Measurements from ENCODE around the gene CAMK4. TPM values are rescaled to one million over a fixed set of nuclear protein-coding genes. Genes with fewer than 3 reads are reported as not detected.

Gene CAMK4
- total and polyA plus RNA-seq, 2 of the 8 experiments (the other 6 are each of a cell fraction or from before 2014, with no cell fraction given), result 1.8 to 8.3 TPM

- Histone ChIP-seq H3K56ac (replicated peaks; ENCODE audit: insufficient read length, low read depth, low read length) (no peak overlapping the region), H2AK5ac (ENCODE audit: low read depth, low read length) (no peak overlapping the region), H3K27me3 (replicated peaks in 1 of 4; ENCODE audit: control insufficient read depth in 3 of 4, extremely low read depth in 1 of 4, insufficient read depth in 3 of 4, low read length in 3 of 4) (no peaks in the 10 kb centered on the region), H2AFZ (ENCODE audit: low read length) (no peak overlapping the region), H3K79me1 (ENCODE audit: low read depth, low read length) (no peaks in the 10 kb centered on the region), H3K4me1 (replicated peaks in 1 of 4; ENCODE audit: control insufficient read depth in 3 of 4, insufficient read depth in 4 of 4, low read length in 3 of 4) (no peaks in the 10 kb centered on the region), H4K5ac (ENCODE audit: insufficient read length, low read depth, low read length) (no peak overlapping the region), H4K20me1 (replicated peaks in 1 of 2; ENCODE audit: control insufficient read depth in 1 of 2, insufficient read depth in 2 of 2, low read length in 2 of 2) (no peaks in the 10 kb centered on the region), H2BK12ac (ENCODE audit: low read depth, low read length) (no peak overlapping the region), H3K14ac (ENCODE audit: insufficient read length) (no peak overlapping the region), H3K4me3 (ENCODE audit: extremely low read depth in 1 of 4, insufficient read depth in 2 of 4, low read depth in 3 of 4, low read length in 4 of 4) (no peak overlapping the region), H3K9ac (replicated peaks in 1 of 4; ENCODE audit: extremely low read depth in 1 of 4, low read depth in 3 of 4, low read length in 3 of 4) (no peak overlapping the region), H2BK15ac (ENCODE audit: low read length) (no peak overlapping the region), H3K27ac (ENCODE audit: low read depth, low read length) (no peak overlapping the region), H4K91ac (replicated peaks; ENCODE audit: insufficient read length, low read length) (no peak overlapping the region), H3K36me3 (ENCODE audit: control insufficient read depth in 2 of 4, insufficient read depth in 4 of 4, low read length in 3 of 4) (no peaks in the 10 kb centered on the region), H3K79me2 (ENCODE audit: control insufficient read depth in 1 of 2, insufficient read depth in 2 of 2, low read length in 2 of 2) (no peaks in the 10 kb centered on the region), H3K18ac (ENCODE audit: extremely low read depth, low read length) (no peak overlapping the region), H3K4ac (replicated peaks; ENCODE audit: insufficient read length, low read depth, low read length) (no peak overlapping the region), H3K9me3 (ENCODE audit: insufficient read depth in 2 of 2, low read depth in 1 of 2, low read length in 1 of 2) (no peaks in the 10 kb centered on the region), H3K23me2 (ENCODE audit: low read depth, low read length) (no peaks in the 10 kb centered on the region; the same call in 1 of the 2 replicates), H2BK5ac (ENCODE audit: low read depth, low read length) (no peak overlapping the region), H4K8ac (ENCODE audit: extremely low read depth, insufficient read depth, low read length) (no peak overlapping the region), H2BK20ac (ENCODE audit: low read length) (no peak overlapping the region), H2BK120ac (replicated peaks; ENCODE audit: low read depth, low read length) (no peak overlapping the region), H3K4me2 (ENCODE audit: insufficient read depth in 1 of 2, low read depth in 2 of 2, low read length in 2 of 2) (no peak overlapping the region), H3K23ac (ENCODE audit: insufficient read length) (no peak overlapping the region)
- FAIRE-seq (no peak), DNase-seq (ENCODE audit: low read depth in 1 of 2, low spot score in 2 of 2) (no peak)
- TF ChIP-seq POLR2A (IDR thresholded peaks at IDR 0.05; ENCODE audit: control extremely low read depth in 1 of 2, low read depth in 2 of 2, low read length in 2 of 2) (no peak), CREB1 (IDR thresholded peaks at IDR 0.05) (no peak), JUND (IDR thresholded peaks at IDR 0.05; ENCODE audit: low read length) (no peak), EZH2 (IDR thresholded peaks at IDR 0.05; ENCODE audit: low read depth, low read length, severe bottlenecking) (no peak), CBX5 (IDR thresholded peaks at IDR 0.05; ENCODE audit: low read depth, low read length) (no peak), ASH2L (IDR thresholded peaks at IDR 0.05; ENCODE audit: low read length) (no peak), POLR2AphosphoS5 (IDR thresholded peaks at IDR 0.05; ENCODE audit: low read depth, low read length) (no peak), JUN (IDR thresholded peaks at IDR 0.05; ENCODE audit: low read depth, low read length) (no peak), SP4 (IDR thresholded peaks at IDR 0.05; ENCODE audit: low read length) (no peak), SIRT6 (IDR thresholded peaks at IDR 0.05; ENCODE audit: low read length) (no peak), SRF (IDR thresholded peaks at IDR 0.05; ENCODE audit: low read depth, low read length) (no peak)
- POLR2A ChIA-PET (ENCODE audit: partially characterized antibody), result no interaction called here
- 93% methylated on average over 3 of the region's 3 CpGs; no CpG with 5 or more reads in 1 of the 2 experiments for WGBS, 2 experiments (ENCODE audit: extremely low coverage in 1 of 2, insufficient coverage in 1 of 2, insufficient read length in 1 of 2, insufficient replicate concordance in 2 of 2, low coverage in 1 of 2, low lambda C conversion rate in 2 of 2, missing lambda C conversion rate in 1 of 2)
- CTCF ChIA-PET (ENCODE audit: partially characterized antibody), result no interaction called here
Observed at GRCh38 chr5:111353035-111353434, 128.9 kb downstream of the CAMK4 start.

Measured in H1 (cell line).